Lower lobe of right lung (tissue), 2 donors: Measurements from ENCODE around the gene TTC28. TPM values are rescaled to one million over a fixed set of nuclear protein-coding genes. Genes with fewer than 3 reads are reported as not detected.

Experiments used
- ATAC-seq, 2 donors: fragments of 200-7000 bp; cut with Tn5 transposase; one replicate each; pipeline ENCODE4 v1.9.1; 2020 to 2022; ENCODE audit warnings: mild to moderate bottlenecking in 2 of 2, moderate library complexity in 2 of 2
- DNase-seq: peaks from one replicate; pipeline ENCODE4 v3.0.0-alpha.2; 2020
- H3K27ac ChIP-seq: fragments of 200-600 bp; one replicate; pipeline ENCODE4 v1.8.0; 2022
- H3K27me3 ChIP-seq: fragments of 200-600 bp; one replicate; pipeline ENCODE4 v1.8.0; 2022; ENCODE audit warnings: low read depth
- H3K36me3 ChIP-seq: fragments of 200-600 bp; one replicate; pipeline ENCODE4 v1.8.0; 2022; ENCODE audit warnings: mild to moderate bottlenecking
- H3K4me1 ChIP-seq: fragments of 200-600 bp; one replicate; pipeline ENCODE4 v1.8.0; 2022
- H3K4me3 ChIP-seq: fragments of 200-600 bp; one replicate; pipeline ENCODE4 v1.8.0; 2022; ENCODE audit warnings: mild to moderate bottlenecking
- H3K9me3 ChIP-seq: fragments of 200-600 bp; one replicate; pipeline ENCODE4 v1.8.0; 2022
- intact Hi-C: fragments of 100-400 bp; cut with DNase I; formaldehyde crosslinking; loops from one replicate; pipeline ENCODE4 v1.11.0; 2022
- total RNA-seq: library from RNA; stranded (reverse); fragmentation: NEBNext Ultra II Directional; extraction: Animal tissue kit (Norgen Biotek cat#: 25700); gene quantifications from one replicate; pipeline ENCODE4 v1.2.1, GENCODE V29; 2021
- TF ChIP-seq, protein P1 (sequence below): fragments of 200-600 bp; IDR thresholded peaks from one replicate; pipeline ENCODE4 v1.8.0; 2022; ENCODE audit warnings: antibody characterized with exemption, mild to moderate bottlenecking
- donor health status: DM: no; HTN: yes; CAD: no; lungs with severe emphysema.

The TTC28 gene
- total RNA-seq, 1 donor from 2014 or later, result 39.6 TPM

DNA sequence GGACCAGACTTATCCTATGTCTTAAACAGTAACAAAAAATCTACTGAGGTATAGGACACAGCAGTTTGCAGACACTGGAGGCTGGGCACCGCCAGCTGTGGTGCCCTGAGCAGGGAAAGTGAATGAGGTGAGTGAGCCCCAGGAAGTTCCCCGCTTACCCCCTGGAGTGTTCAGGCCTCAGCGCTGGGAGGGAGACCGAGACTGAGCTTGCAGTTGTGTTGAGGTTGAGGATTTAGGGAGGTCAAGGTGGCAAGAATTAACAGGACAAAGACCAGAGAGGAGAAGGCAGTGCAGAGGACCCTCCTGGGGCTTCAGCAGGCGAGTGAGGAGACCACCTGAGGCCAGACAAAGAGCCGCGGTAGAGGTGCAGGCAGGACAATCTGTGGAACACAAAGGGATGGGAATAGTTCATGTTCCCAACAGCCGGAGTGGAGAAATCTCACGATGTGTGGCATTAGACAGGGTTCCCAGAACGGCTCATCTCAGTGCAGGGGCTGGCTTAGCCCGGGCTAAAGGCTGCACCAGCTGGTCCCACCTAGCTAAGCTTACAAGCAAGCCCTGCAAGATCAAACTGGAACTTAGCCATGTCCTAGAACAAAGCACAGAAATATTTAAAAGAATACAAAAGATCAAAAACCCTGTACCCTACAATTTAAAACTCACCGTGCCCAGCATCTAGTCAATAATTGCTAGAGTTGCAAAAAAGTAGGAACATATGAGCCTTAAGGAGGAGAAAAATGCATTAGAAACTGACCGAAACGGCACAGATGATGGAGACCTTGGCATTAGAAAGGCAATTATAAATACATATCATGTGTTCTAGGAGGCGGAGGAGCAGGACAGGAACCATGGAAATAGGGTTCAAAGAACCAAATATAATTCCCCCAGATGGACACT is 713.2 kb downstream of the TTC28 start:
- TF ChIP-seq, protein P1, sequence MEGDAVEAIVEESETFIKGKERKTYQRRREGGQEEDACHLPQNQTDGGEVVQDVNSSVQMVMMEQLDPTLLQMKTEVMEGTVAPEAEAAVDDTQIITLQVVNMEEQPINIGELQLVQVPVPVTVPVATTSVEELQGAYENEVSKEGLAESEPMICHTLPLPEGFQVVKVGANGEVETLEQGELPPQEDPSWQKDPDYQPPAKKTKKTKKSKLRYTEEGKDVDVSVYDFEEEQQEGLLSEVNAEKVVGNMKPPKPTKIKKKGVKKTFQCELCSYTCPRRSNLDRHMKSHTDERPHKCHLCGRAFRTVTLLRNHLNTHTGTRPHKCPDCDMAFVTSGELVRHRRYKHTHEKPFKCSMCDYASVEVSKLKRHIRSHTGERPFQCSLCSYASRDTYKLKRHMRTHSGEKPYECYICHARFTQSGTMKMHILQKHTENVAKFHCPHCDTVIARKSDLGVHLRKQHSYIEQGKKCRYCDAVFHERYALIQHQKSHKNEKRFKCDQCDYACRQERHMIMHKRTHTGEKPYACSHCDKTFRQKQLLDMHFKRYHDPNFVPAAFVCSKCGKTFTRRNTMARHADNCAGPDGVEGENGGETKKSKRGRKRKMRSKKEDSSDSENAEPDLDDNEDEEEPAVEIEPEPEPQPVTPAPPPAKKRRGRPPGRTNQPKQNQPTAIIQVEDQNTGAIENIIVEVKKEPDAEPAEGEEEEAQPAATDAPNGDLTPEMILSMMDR, result no peak
- no peak overlapping the region for H3K27ac ChIP-seq
- ATAC-seq (no peak), DNase-seq (no peak)
- no peaks in the 10 kb centered on the region for H3K27me3 ChIP-seq
- H3K4me3 ChIP-seq, result no peak overlapping the region
- intact Hi-C loops, result no loop called here
- H3K9me3 ChIP-seq, result peaks cover 13% of the 10 kb centered on the region
- H3K36me3 ChIP-seq, result no peaks in the 10 kb centered on the region
- H3K4me1 ChIP-seq, result no peaks in the 10 kb centered on the region

DNA sequence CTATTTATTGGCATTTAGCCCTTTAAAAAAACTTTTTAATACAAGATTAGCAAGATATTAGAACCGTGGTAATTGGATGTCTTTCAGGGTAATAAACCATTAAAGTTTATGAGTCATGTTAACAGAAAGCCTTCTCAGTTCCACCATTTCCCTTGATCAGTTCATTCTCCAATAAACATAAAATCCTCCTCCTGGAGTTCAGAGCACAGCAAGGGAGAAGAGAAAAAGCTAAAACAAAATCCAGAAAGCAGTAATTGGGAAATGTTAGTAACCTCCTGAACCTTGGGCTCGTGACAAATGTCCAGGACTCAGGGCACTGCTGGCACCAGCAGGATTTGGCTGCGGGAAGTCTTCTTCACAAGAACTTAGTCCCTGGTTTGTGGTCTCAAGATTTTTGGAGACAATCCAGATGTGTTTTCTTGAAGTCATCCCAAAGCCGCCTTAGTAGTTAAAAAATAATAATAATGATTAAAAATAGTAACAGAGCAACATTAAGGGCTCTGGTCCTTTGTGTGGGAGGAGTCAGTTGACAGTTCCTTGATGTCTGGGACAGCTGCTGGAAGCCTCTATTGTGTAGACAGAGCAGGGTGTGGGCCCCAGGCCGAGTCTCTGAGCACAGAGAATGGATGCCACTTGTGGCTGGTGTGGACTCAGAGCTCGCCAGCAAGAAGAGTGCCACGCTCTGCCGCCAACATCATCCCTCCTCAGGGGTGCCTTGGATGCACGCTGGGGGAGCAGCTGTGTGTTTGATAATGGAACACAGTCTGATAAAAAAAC is 717.2 kb downstream of the TTC28 start:
- no peak for DNase-seq
- ATAC-seq, result no peak

DNA sequence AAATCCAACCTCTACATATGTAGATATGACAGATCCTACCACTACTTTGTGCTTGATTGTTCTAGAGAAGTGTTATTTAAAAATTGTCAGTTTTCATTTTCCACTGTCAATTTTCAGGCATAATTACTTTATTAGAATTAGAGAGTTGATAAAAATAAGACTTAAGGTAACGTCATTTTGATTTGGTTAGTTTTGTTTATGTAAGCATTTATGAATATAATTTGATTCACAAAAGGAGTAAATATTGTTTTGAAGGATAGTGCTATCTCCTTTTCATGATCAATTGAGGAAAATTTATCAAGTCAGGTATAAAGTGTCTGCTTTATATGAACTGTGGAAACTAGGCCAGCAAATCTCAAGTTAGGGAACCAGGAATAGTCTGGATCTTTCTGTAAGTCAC is 718.0 kb downstream of the TTC28 start:
- H3K27me3 ChIP-seq, result no peaks in the 10 kb centered on the region
- ATAC-seq, result no peak
- intact Hi-C loops, result no loop called here
- H3K36me3 ChIP-seq, result no peaks in the 10 kb centered on the region
- no peak overlapping the region for H3K27ac ChIP-seq
- no peak for DNase-seq
- no peak overlapping the region for H3K4me3 ChIP-seq
- TF ChIP-seq, protein P1, result no peak
- H3K4me1 ChIP-seq, result no peaks in the 10 kb centered on the region
- no peaks in the 10 kb centered on the region for H3K9me3 ChIP-seq

More for the DNA sequence above, 717.2 kb downstream of the TTC28 start:
- Histone ChIP-seq H3K27ac (no peak overlapping the region), H3K4me1 (no peaks in the 10 kb centered on the region), H3K36me3 (no peaks in the 10 kb centered on the region), H3K4me3 (no peak overlapping the region), H3K27me3 (no peaks in the 10 kb centered on the region), H3K9me3 (no peaks in the 10 kb centered on the region)
- TF ChIP-seq, protein P1, result no peak
- intact Hi-C loops, result no loop called here

DNA sequence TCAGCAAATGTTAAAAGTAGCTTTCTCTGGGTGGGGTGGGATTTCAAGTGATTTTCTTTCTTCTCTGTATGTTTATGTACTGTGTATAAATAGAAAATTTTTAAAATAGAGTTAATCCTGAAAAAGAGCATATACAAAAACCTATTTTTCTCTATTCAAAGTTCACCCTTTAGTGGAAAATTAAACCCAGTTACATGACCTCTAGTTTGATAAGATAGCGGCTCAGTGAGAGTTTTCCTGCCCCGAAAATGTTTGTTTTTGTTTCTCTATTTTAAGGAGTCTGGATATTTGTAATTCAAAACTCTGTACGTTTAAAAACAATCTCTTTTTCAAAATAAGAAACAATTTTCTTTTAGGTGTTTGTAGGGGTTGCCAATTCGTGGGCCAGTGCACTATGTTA is 718.5 kb downstream of the TTC28 start:
- intact Hi-C loops, result no loop called here
- no peak overlapping the region for H3K27ac ChIP-seq
- no peaks in the 10 kb centered on the region for H3K27me3 ChIP-seq
- H3K4me3 ChIP-seq, result no peak overlapping the region
- no peaks in the 10 kb centered on the region for H3K9me3 ChIP-seq
- ATAC-seq (no peak), DNase-seq (no peak)
- H3K4me1 ChIP-seq, result no peaks in the 10 kb centered on the region
- TF ChIP-seq, protein P1, result no peak
- H3K36me3 ChIP-seq, result no peaks in the 10 kb centered on the region

DNA sequence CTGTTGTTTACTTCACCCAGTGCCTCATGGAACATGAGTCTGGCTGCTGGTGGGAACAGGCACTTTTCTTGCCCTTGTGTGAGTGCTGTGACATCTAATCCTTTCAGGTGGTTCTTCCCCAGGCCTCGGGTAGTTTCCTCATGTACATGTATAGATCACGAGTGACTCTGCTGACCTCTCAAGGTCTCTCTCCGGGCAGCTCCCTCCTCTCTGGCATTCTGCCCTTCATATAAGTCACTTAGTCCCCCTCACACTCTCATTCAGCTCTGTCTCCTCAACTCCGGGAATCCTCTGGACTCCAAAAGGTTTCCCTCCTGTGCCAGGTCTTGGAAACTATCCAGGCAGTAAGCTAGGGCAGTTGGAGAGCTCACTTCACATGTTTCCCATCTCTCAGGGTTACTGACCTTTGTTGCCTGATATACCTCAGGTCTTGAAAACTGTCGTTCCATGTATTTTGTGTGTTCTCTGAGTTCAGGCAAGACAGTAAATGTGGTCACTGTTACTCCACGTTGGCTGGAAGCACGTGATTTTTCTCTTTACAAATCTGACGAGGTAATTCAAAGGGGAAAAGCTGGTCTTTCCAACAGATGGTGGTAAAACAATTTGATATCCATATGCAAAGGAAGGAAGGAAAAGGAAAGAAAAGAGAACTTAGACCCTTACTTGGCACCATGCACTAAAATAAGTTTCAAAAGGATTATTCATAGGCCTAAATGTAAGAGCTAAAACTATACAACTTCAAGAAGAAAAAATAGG is 720.1 kb downstream of the TTC28 start:
- ATAC-seq (no peak), DNase-seq (no peak)
- H3K36me3 ChIP-seq, result no peaks in the 10 kb centered on the region
- H3K4me1 ChIP-seq, result no peaks in the 10 kb centered on the region
- no peak overlapping the region for H3K27ac ChIP-seq
- no peaks in the 10 kb centered on the region for H3K9me3 ChIP-seq
- TF ChIP-seq, protein P1, result no peak
- H3K4me3 ChIP-seq, result no peak overlapping the region
- intact Hi-C loops, result no loop called here
- H3K27me3 ChIP-seq, result no peaks in the 10 kb centered on the region
